ENCODE measurements around the gene FRYL.
A peak's percentile ranks its signal among the peaks of the same experiment; 100 is the strongest.
"Not testable (repeated sequence)": the region's sequence is repeated elsewhere in the genome, so short reads cannot be mapped to it uniquely, and the experiment has no call there.

FRYL gene

DNA sequence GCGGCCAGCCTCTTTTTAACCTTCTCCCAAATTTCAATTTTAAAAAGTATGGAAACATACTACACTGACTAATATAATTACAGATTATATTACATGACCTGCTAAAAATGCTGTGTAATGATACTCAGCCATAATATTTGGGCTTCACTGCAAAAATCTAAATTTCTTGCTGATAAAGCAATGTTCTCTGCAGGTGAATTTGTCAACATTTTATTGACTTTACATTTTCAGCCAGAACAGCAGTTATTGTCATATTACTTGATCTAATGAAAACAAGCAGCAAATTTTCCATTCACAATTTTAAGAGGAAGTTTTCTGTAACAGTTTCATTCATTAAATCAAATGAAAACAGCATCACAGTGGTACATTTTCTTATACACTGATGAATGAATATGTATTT, 91.1 kb downstream of the FRYL start:
- DNase-seq (ENCODE audit: low spot score), result no peak
- in situ Hi-C loops (cut with MboI; ENCODE audit: low pct_unique_long_range_greater_than_20kb, low sequenced_read_pairs, unreplicated experiment), result no loop called here
- TF ChIP-seq CTCF (IDR thresholded peaks at IDR 0.05; ENCODE audit: extremely low read depth, insufficient read depth, missing control alignments), result no peak

DNA sequence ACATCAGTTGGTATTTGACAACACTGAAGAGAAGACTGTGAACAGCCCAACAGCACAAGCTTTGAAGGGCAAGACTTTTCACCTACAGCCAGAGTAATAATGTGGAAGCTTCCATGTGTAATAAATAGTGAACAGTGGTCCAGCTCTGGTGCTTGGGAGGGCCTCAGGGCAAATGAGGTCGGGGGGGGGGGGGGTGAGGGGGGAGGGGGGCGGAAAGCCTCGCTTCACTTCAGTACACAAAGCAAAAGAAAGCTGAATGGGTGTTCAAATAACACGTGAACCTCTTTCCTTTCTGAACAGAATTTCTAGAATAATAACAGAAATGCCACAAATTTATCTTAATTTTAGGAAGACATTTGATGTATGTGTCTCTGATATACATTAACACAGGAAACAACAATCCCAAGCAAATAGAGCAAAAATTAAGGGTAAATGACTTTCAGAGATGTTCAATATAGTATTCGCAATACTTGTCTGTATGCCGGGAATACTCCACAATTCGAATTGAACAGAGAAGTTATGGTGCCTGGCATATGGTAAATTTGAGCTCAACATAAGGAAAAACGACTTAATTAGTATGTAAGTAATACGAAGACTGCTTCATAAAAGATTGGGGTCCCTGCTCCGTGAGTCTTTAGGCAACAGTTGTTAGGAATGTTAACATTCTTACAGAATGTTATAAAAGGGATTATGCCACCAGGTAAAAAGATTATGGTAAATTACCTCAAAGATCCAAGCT, 92.6 kb downstream of the FRYL start:
- no peak for DNase-seq (ENCODE audit: low spot score)

GRCh38 chr4:48686369-48686768, 93.7 kb downstream of the FRYL start:
- in situ Hi-C loops (cut with MboI; ENCODE audit: low pct_unique_long_range_greater_than_20kb, low sequenced_read_pairs, unreplicated experiment), result no loop called here
- DNase-seq (ENCODE audit: low spot score), result no peak
- no peak for TF ChIP-seq CTCF (IDR thresholded peaks at IDR 0.05; ENCODE audit: extremely low read depth, insufficient read depth, missing control alignments)

More for the DNA sequence above, 92.6 kb downstream of the FRYL start:
- TF ChIP-seq CTCF (IDR thresholded peaks at IDR 0.05; ENCODE audit: extremely low read depth, insufficient read depth, missing control alignments), result no peak
- in situ Hi-C loops (cut with MboI; ENCODE audit: low pct_unique_long_range_greater_than_20kb, low sequenced_read_pairs, unreplicated experiment), result no loop called here

DNA sequence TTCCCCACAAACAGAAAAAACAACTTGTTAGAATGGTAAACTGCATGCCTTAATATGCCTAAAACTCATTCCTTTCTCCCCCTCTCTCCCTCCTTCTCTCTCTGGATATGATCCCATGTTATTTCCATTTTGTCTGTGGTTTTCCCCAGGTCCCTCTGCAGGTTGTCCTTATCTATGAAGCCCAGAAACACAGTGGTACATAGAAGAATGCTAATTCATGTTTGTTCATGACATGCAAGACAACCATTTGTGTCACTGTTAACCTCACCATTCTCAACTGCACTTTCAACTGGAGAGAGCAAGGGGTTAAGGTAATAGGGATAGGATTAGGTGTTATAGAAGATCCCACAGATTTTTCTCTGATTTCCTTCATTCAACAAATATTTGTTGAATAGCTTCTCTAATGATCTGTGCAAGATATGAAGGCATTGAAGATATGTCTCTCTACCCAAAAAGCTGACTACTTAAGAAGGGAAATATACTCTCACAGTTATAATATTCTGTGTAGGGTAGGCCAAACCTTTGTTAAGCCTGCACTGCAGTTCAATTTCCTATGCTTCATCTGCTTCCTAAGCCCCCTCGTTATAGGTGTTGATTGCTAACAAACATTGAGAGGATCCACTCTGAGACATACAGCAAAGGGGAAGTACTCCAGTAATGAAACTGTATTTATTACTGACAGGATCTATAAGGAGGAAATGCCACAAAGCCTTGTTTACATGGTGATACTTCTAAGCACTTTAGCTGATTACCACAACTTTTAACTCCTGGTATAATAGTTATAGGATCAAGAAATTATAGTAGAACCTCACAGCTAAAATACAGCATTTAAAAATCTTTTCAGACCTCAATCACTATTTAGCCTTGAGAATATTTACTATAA, 96.1 kb downstream of the FRYL start:
- DNase-seq (ENCODE audit: low spot score), result no peak
- in situ Hi-C loops (cut with MboI; ENCODE audit: low pct_unique_long_range_greater_than_20kb, low sequenced_read_pairs, unreplicated experiment), result no loop called here
- no peak for TF ChIP-seq CTCF (IDR thresholded peaks at IDR 0.05; ENCODE audit: extremely low read depth, insufficient read depth, missing control alignments)

- DNase-seq (ENCODE audit: low spot score); in situ Hi-C loops (cut with MboI; ENCODE audit: low pct_unique_long_range_greater_than_20kb, low sequenced_read_pairs, unreplicated experiment): not testable (repeated sequence)
Observed at GRCh38 chr4:48682870-48683269, 97.2 kb downstream of the FRYL start.

DNA sequence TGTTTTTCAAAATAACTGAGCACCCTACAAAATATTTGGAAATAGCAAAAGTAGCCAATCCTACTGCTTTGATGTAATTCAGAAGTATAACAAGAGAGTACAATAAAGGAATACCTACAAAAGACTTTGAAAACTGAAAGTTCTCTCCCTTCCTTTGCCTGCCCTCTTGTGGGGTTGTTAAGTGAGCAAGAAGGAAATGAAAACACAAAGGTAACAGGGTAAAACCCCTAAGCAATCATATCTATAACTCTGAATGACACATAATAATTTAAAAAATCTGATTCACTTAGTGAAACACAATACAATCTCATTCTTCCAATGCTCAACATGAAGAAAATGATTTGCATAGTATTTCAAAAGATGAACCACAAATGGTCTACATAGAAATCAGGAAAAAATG, 98.2 kb downstream of the FRYL start:
- DNase-seq (ENCODE audit: low spot score), result peak; percentile 39
- in situ Hi-C loops (cut with MboI; ENCODE audit: low pct_unique_long_range_greater_than_20kb, low sequenced_read_pairs, unreplicated experiment), result no loop called here
- peak; percentile 42 for TF ChIP-seq CTCF (IDR thresholded peaks at IDR 0.05; ENCODE audit: extremely low read depth, insufficient read depth, missing control alignments)

Measured in GM13977 (cell line).